ENCODE data around the gene OSBPL5. TPM values are rescaled to one million over a fixed set of nuclear protein-coding genes. Genes with fewer than 3 reads are reported as not detected.

OSBPL5 gene
- total RNA-seq, 1 donor from 2014 or later = 88.4 TPM

- H3K27ac ChIP-seq = no peak overlapping the region
- peaks cover 65% of the 10 kb centered on the region for H3K4me1 ChIP-seq
- TF ChIP-seq, protein P1, sequence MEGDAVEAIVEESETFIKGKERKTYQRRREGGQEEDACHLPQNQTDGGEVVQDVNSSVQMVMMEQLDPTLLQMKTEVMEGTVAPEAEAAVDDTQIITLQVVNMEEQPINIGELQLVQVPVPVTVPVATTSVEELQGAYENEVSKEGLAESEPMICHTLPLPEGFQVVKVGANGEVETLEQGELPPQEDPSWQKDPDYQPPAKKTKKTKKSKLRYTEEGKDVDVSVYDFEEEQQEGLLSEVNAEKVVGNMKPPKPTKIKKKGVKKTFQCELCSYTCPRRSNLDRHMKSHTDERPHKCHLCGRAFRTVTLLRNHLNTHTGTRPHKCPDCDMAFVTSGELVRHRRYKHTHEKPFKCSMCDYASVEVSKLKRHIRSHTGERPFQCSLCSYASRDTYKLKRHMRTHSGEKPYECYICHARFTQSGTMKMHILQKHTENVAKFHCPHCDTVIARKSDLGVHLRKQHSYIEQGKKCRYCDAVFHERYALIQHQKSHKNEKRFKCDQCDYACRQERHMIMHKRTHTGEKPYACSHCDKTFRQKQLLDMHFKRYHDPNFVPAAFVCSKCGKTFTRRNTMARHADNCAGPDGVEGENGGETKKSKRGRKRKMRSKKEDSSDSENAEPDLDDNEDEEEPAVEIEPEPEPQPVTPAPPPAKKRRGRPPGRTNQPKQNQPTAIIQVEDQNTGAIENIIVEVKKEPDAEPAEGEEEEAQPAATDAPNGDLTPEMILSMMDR (IDR thresholded peaks at IDR 0.05) = no peak
- TF ChIP-seq POLR2AphosphoS5 (IDR thresholded peaks at IDR 0.05; ENCODE audit: insufficient read depth in 1 of 2, low read depth in 1 of 2) = no peak
- TF ChIP-seq POLR2A (IDR thresholded peaks at IDR 0.05) = no peak
- intact Hi-C loops (cut with DNase I) = no loop called here
- DNase-seq (ENCODE audit: extremely low spot score in 2 of 2) = no peak
- H3K27me3 ChIP-seq = no peaks in the 10 kb centered on the region
- H3K4me3 ChIP-seq = no peak overlapping the region
- no peaks in the 10 kb centered on the region for H3K9me3 ChIP-seq
- H3K36me3 ChIP-seq = no peaks in the 10 kb centered on the region
Observed at GRCh38 chr11:3138178-3139085, 26.7 kb downstream of the OSBPL5 start.

DNA sequence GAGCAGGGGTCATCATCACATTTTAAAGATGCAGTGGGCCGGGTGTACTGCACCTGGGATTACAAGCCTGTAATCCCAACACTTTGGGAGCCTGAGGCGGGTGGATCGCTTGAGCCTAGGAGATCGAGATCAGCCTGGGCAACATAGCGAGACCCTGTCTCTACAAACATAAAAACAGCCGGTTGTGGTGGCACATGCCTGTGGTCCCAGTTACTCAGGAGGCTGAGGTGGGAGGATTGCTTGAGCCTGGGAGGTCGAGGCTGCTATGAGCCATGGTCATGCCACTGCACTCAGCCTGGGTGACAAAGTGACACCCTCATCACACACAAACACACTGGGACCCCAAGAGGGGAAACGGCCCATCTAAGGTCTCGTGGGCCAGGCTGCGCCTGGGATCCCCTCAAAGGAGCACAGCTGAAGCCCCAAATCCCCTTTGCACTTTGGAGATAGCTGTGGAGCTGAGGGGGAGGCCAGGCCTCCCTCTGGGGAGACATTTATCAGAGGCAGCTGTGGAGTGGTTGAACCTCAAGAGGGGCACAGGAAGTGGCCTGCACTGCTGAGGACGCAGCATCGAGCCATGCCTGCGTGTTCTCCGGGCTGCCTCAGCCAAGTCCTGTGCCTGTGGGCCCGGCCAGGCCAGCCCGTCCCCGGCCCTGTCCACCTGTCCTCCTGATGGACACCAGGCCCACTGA is 27.5 kb downstream of the OSBPL5 start:
- TF ChIP-seq, protein P1 (IDR thresholded peaks at IDR 0.05) = no peak
- TF ChIP-seq POLR2A (IDR thresholded peaks at IDR 0.05) (no peak), POLR2AphosphoS5 (IDR thresholded peaks at IDR 0.05; ENCODE audit: insufficient read depth in 1 of 2, low read depth in 1 of 2) (no peak)
- Histone ChIP-seq H3K4me1 (peaks cover 63% of the 10 kb centered on the region), H3K4me3 (no peak overlapping the region), H3K36me3 (no peaks in the 10 kb centered on the region), H3K9me3 (no peaks in the 10 kb centered on the region), H3K27ac (no peak overlapping the region), H3K27me3 (no peaks in the 10 kb centered on the region)
- no peak for DNase-seq (ENCODE audit: extremely low spot score in 2 of 2)
- intact Hi-C loops (cut with DNase I) = no loop called here

- peaks cover 63% of the 10 kb centered on the region for H3K4me1 ChIP-seq
- no peaks in the 10 kb centered on the region for H3K9me3 ChIP-seq
- no peak overlapping the region for H3K4me3 ChIP-seq
- TF ChIP-seq, protein P1 (IDR thresholded peaks at IDR 0.05) = no peak
- TF ChIP-seq POLR2A (IDR thresholded peaks at IDR 0.05) = no peak
- TF ChIP-seq POLR2AphosphoS5 (IDR thresholded peaks at IDR 0.05; ENCODE audit: insufficient read depth in 1 of 2, low read depth in 1 of 2) = no peak
- no peaks in the 10 kb centered on the region for H3K27me3 ChIP-seq
- H3K36me3 ChIP-seq = no peaks in the 10 kb centered on the region
- no peak for DNase-seq (ENCODE audit: extremely low spot score in 2 of 2)
- intact Hi-C loops (cut with DNase I) = no loop called here
- no peak overlapping the region for H3K27ac ChIP-seq
Observed at GRCh38 chr11:3136546-3137455, 28.3 kb downstream of the OSBPL5 start.

DNA sequence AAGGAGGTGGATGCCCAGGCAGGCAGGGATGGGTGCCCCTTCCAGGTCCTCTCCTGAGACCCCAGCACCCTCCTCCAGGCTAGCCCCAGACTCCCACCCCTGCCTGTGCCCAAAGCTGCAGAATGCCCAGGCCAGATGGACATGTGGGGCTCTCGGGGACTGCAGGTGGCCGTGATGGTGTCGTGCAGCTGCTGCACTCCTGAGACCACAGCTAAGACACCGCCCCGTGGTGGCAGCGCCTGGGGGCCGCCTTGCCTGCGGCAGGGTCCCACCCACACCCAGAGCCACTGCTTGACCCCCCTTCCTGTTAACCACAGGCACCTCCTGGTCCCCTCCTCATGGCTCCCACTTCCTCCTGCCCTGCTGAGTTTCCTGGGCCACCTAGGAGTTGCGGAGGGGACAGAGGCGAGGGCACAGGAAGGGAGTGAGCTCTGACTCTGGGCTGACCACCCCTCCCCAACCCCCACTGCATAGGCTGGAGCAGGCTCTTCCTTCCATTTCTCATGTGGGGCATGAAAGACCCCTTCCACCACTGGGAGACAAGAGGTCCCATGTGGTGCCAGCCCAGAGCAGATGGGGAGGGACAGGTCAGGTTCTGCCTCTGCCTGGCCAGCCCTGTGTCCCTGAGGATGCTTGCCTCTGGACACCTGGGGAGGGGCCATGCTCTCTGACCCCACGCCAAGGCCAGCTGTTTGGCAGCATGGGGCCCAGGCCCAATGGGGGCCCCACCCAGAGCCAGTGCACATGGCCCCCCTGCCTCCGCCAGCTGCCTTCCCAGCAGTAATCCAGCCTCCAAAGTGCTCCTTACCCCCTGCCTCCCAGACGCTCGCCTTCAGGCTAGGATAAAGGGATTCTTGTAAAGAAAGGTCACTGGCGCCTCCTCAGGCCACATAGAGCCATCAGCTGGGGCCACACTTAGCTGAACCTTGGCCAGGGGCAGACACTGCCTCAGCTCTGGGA is 29.3 kb downstream of the OSBPL5 start:
- Histone ChIP-seq H3K9me3 (no peaks in the 10 kb centered on the region), H3K4me1 (peaks cover 68% of the 10 kb centered on the region), H3K4me3 (no peak overlapping the region), H3K36me3 (no peaks in the 10 kb centered on the region), H3K27ac (no peak overlapping the region), H3K27me3 (no peaks in the 10 kb centered on the region)
- intact Hi-C loops (cut with DNase I) = no loop called here
- TF ChIP-seq, protein P1 (IDR thresholded peaks at IDR 0.05) = no peak
- TF ChIP-seq POLR2A (IDR thresholded peaks at IDR 0.05) (no peak), POLR2AphosphoS5 (IDR thresholded peaks at IDR 0.05; ENCODE audit: insufficient read depth in 1 of 2, low read depth in 1 of 2) (no peak)
- DNase-seq (ENCODE audit: extremely low spot score in 2 of 2) = no peak
